ENCODE measurements around the gene ZCCHC14.

GRCh38 chr16:87384162-87384874 is 108.5 kb downstream of the ZCCHC14 start:
- no peak for TF ChIP-seq CTCF (IDR thresholded peaks at IDR 0.05)
- no peak for TF ChIP-seq POLR2AphosphoS5 (IDR thresholded peaks at IDR 0.05)

Measured in esophagus muscularis mucosa (tissue), 3 donors.